Activated CD8-positive, alpha-beta memory T cell treated with anti-CD3 and anti-CD28 coated beads for 36 hours (primary cell): Measurements from ENCODE around the gene AGXT2. TPM values are rescaled to one million over a fixed set of nuclear protein-coding genes. Genes with fewer than 3 reads are reported as not detected.

ENCODE experiments used
- CTCF ChIA-PET: fragments of 350-600 bp; sonication (Branson Sonifier 250); formaldehyde crosslinking; loops from one replicate; lab custom pipeline; 2021; ENCODE audit warnings: antibody characterized with exemption; lab: Charles Lee
- POLR2A ChIA-PET: fragments of 350-600 bp; sonication (Branson Sonifier 250); formaldehyde crosslinking; loops from one replicate; lab custom pipeline; 2021; ENCODE audit warnings: antibody characterized with exemption; lab: Charles Lee
- total RNA-seq, 2 experiments: library from RNA; stranded (reverse); gene quantifications; one replicate each; pipeline ENCODE4 v1.2.3, GENCODE V29; 2021

Gene AGXT2
- total RNA-seq = not detected

DNA sequence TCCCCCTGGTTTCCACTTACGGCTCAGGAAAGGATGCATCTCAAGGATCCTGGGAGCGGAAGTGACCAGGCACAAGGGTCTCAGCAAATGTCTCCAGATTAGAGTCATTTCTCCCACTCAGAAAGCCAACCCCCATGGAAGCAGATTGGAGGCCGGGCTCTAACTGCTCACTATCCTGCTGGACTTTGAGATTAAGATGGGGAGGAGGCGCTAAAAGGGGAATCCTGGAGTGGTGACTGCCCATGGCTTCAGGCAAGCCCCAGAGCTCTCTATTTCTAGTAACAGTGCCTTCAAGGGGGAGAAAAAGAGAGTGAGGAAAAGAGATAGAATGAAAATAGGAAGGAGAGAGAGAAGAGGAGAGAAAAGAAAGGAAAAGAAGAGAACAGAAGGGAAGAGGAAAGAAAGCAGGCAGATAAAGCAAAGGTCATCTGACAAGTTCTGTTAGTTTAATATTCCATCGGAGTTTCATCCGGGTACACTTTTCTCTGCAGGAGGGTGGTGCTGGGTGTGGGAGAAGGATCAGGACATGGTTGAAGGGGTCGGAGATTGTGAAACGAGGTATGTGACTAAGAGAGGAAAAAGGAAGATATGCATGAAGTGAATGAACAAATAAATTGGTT is at the start of gene AGXT2:
AGXT2 (minus strand) TSS at position 165 of the 620 bp plus-strand sequence; CDS start at position 108, 57 bp downstream.
- CTCF ChIA-PET = no interaction called here
- POLR2A ChIA-PET = no interaction called here

GRCh38 chr5:35096932-35097331 is 49.2 kb upstream of the AGXT2 start:
- POLR2A ChIA-PET = no interaction called here
- CTCF ChIA-PET = no interaction called here

DNA sequence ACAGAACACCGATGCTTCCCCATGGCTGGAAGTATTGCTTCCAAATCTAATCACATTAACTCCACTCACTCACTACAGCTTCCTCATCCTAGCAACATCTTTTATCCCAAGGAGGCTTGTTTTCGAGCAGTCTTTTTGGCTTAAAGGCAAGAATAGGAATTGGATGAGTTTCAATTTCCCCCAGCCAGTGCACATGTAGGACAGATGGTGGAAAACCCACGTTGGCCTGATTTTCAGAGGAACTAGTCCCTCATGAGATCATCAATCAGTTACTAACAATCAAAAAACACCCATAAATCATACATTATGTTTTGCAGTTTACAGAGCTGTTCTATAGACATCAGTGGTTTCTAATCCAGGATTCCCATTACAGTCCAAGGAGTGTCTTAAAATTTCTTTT is 48.5 kb upstream of the AGXT2 start:
- ChIA-PET CTCF (no interaction called here), POLR2A (no interaction called here)

GRCh38 chr5:35095366-35095765 is 47.6 kb upstream of the AGXT2 start:
- CTCF ChIA-PET = no interaction called here
- POLR2A ChIA-PET = no interaction called here

GRCh38 chr5:35094948-35095347 is 47.2 kb upstream of the AGXT2 start:
- CTCF ChIA-PET = no interaction called here
- POLR2A ChIA-PET = no interaction called here

DNA sequence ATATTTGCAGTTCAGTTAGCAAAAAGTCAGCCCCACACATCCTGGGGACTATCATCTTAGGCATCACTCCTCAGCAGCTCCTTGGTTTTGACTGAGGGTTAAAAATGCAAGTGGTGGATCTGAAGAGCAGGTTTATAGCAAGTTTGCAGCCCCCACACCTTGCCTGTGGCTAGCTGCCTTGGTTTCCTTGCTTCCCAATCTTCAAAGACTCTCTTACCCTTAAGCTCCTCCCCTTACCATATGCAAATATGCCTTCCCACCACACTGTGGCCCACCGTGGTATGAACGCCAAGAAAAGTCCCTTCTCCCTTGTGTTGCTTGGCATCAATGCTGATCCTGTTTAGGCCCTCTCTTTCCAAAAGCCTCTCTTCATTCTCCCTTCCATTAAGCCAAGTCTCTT is 45.0 kb upstream of the AGXT2 start:
- POLR2A ChIA-PET = no interaction called here
- CTCF ChIA-PET = interaction anchor here (1.5 to 1.8 kb wide), 2 partner anchors 90 to 832 kb away, joined by 3 to 4 read pairs; no protein-coding TSS in a partner anchor

- CTCF ChIA-PET = interaction anchor here (1.5 to 1.8 kb wide), 2 partner anchors 91 to 833 kb away, joined by 3 to 4 read pairs; no protein-coding TSS in a partner anchor
- POLR2A ChIA-PET = no interaction called here
Measured at GRCh38 chr5:35091704-35092103, 44.0 kb upstream of the AGXT2 start.

- ChIA-PET POLR2A (no interaction called here), CTCF (no interaction called here)
Measured at GRCh38 chr5:35089334-35090314, 41.9 kb upstream of the AGXT2 start.

GRCh38 chr5:35087991-35088390 is 40.2 kb upstream of the AGXT2 start:
- ChIA-PET CTCF (interaction anchor here (1.6 kb wide), 1 partner anchor 96 kb away, joined by 5 read pairs; no protein-coding TSS in a partner anchor), POLR2A (no interaction called here)

- POLR2A ChIA-PET = no interaction called here
- CTCF ChIA-PET = no interaction called here
Measured at GRCh38 chr5:35083150-35083549, 35.4 kb upstream of the AGXT2 start.

GRCh38 chr5:35082530-35082929 is 34.8 kb upstream of the AGXT2 start:
- ChIA-PET CTCF (no interaction called here), POLR2A (no interaction called here)

DNA sequence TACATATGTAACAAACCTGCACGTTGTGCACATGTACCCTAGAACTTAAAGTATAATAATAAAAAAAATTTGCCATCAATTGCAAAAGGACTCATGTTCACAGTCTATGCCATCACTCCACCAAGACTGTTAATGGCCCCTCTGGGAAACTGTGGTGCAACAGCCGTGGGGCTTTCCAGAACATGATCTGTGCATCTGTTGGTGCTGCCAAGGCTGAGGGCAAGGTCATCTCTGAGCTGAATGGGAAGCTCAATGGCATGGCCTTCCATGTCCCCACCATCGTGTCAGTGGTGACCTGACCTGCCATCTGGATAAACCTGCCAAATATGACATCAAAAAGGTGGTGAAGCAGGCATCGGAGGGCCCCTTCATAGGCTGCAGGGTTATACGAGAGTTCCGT is 33.4 kb upstream of the AGXT2 start:
- POLR2A ChIA-PET = no interaction called here
- CTCF ChIA-PET = no interaction called here

DNA sequence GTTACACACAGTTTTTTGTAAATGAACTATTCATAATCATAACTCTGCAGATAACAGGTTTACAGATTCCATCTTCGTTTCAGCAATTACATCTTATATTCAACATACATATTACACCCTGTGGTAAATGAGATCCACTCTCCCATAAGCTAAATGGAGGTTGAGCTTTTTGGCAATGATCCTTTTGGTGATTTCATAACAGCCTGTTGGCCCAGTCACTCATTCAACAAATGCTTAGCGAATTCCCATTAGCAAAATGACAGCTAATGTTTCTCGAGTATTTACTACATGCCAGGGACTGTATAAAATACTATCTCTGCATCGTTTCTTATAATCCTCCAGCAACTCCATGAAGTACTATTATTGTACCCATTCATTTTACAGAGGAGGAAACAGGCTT is 25.4 kb upstream of the AGXT2 start:
- CTCF ChIA-PET = interaction anchor here (0.9 kb wide), 1 partner anchor 10 kb away, joined by 3 read pairs; no protein-coding TSS in a partner anchor
- POLR2A ChIA-PET = no interaction called here

DNA sequence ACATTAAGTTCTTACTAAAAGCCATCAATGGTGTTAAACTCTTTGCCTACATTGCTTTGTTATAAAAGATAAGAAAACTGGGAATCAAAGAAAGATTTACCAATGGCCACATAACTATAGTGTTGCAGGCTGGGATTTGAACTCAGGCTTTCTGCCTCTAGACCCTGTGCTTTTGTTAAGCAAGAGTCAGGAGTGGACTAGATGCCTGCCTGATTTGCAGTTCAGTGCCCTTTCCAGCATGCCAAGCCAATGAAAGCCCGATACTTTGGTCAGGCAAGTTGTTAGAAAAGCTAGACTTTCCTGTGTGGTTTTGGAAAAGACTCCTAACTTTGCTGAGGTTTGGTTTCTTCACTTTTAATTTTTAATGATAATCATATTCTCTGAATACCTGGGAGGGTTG is 21.4 kb upstream of the AGXT2 start:
- ChIA-PET CTCF (no interaction called here), POLR2A (no interaction called here)

GRCh38 chr5:35067985-35068384 is 20.2 kb upstream of the AGXT2 start:
- ChIA-PET CTCF (no interaction called here), POLR2A (no interaction called here)

- ChIA-PET POLR2A (no interaction called here), CTCF (no interaction called here)
Measured at GRCh38 chr5:35066260-35066795, 18.6 kb upstream of the AGXT2 start.

GRCh38 chr5:35063414-35063813 is 15.7 kb upstream of the AGXT2 start:
- ChIA-PET POLR2A (no interaction called here), CTCF (interaction anchor here (1.0 kb wide), 1 partner anchor 9 kb away, joined by 3 read pairs; no protein-coding TSS in a partner anchor)

DNA sequence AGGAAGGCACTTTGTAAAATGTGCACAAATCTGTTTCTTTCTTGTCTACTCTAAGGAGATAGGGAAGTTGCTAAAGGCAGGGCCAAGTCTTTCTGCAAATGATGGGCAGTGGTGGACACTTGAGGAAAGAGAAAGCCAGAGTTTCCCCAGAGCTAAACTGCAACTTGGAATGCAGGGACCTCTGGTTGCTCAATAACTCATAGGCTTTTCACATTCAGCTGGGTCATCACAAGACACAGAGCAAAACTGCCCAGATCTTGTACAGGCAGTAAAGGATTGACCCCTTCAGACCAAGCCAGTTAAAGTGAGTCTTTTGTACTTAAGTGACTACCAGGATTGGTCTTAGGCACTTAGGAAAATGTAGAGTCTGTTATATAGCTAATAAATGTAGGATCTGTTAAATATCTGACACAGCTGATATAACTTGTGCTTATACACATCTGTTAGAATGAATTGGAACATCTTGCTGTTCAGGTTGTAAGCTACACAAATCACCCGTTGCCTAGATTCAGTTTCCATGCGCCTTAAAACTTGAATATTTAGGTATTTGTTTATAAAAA is 13.5 kb upstream of the AGXT2 start:
- CTCF ChIA-PET = no interaction called here
- POLR2A ChIA-PET = no interaction called here

DNA sequence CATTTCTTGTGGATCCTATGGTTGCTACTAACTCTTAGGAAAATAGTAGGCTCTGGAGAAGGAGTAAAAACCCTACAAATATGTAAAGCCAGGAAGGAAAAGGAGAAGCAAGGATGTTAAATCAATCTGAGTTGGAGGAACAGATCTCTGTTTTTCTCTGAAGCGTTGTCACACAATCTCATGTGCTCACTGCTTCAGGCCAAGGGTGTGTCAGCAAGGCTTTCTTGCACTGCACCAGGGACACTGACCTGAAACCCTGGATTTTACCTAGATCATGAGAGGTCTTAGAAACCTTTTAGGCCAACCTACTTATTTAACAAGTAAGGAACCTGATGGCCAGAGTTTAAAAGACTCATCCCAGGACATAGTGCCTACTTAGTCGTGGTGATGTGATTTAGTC is 12.5 kb upstream of the AGXT2 start:
- POLR2A ChIA-PET = no interaction called here

GRCh38 chr5:35059251-35059650 is 11.5 kb upstream of the AGXT2 start:
- ChIA-PET CTCF (no interaction called here), POLR2A (no interaction called here)

More for the DNA sequence above, 12.5 kb upstream of the AGXT2 start:
- CTCF ChIA-PET = no interaction called here
